NT2/D1 (cell line): Measurements from ENCODE around the gene FBH1.

Experiments
- DNase-seq: peaks from one replicate; pipeline ENCODE4 v3.0.0-alpha.2; 2011; ENCODE audit warnings: low read depth, low spot score
- H3K27me3 ChIP-seq: 2 replicates; pipeline ENCODE4 v1.6.0; 2011; ENCODE audit warnings: mild to moderate bottlenecking; ENCODE audit not compliant: insufficient read length, insufficient read depth
- H3K36me3 ChIP-seq: 2 replicates; pipeline ENCODE4 v1.6.1; 2011; ENCODE audit warnings: mild to moderate bottlenecking, low read length, mixed read lengths; ENCODE audit not compliant: insufficient read depth, insufficient read length
- H3K4me1 ChIP-seq: 2 replicates; pipeline ENCODE4 v1.5.1; 2011; ENCODE audit not compliant: insufficient read depth, insufficient read length
- H3K4me3 ChIP-seq: 2 replicates; pipeline ENCODE4 v1.5.1; 2011; ENCODE audit warnings: low read depth; ENCODE audit not compliant: insufficient read length
- H3K9ac ChIP-seq: 2 replicates; pipeline ENCODE4 v1.6.0; 2011; ENCODE audit warnings: low read depth; ENCODE audit not compliant: insufficient read length
- H3K9me3 ChIP-seq: 2 replicates; pipeline ENCODE4 v1.5.1; 2011; ENCODE audit warnings: mild to moderate bottlenecking, low read length; ENCODE audit not compliant: insufficient read depth
- SUZ12 ChIP-seq: IDR thresholded peaks from 2 replicates; pipeline ENCODE4 v1.6.1; 2011; ENCODE audit not compliant: insufficient read length, insufficient read depth; ENCODE audit errors: extremely low read depth
- YY1 ChIP-seq: IDR thresholded peaks from 2 replicates; pipeline ENCODE4 v1.6.1; 2011; ENCODE audit not compliant: insufficient read length, insufficient read depth
- ZNF274 ChIP-seq: IDR thresholded peaks from 2 replicates; pipeline ENCODE4 v1.6.1; 2011; ENCODE audit warnings: mild to moderate bottlenecking, low read depth, low read length

FBH1 gene

DNA sequence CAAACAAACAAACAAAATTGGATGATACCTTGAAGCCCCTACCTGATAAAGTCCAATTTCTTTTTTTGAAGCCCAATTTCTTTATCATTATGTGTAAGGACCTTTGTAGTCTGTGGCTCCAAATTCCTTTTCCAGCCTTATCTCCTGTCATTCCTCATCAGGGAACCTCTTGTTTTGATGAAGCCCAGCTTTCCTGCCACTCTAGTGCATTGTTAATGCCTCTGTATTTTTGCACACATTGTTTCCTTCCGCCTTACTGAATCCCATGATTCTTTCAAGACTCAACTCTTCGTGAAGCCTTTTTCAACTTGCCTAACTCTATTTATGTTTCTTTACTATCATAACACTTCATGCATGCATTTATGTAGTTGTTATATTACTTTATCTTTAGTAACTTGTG is 3.3 kb downstream of the FBH1 start:
- H3K36me3 ChIP-seq: peaks cover 57% of the 10 kb centered on the region
- no peaks in the 10 kb centered on the region for H3K9me3 ChIP-seq
- no peak overlapping the region for H3K9ac ChIP-seq
- no peaks in the 10 kb centered on the region for H3K27me3 ChIP-seq
- DNase-seq: no peak
- no peak for TF ChIP-seq YY1
- TF ChIP-seq SUZ12: no peak
- TF ChIP-seq ZNF274: no peak
- no peak overlapping the region for H3K4me3 ChIP-seq
- H3K4me1 ChIP-seq: no peaks in the 10 kb centered on the region

DNA sequence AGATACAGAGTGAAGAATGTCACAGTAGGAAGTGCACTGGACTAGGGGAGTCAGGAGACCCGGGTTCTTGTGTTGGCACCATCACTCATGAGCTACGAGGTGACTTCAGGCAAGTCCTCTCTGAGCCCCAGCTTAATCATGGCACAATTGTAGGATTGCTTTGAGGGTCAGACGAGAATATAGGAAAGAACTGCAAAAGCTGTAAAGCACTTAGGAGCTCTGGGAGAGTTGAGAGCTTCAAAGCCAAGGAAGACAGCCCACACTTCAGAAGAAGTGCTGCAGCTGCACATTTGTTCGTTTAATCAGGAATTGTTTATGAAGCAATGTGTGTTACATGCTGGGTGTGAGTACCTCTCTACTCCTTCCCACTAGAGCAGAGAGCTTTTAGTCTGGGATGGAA is 4.4 kb downstream of the FBH1 start:
- H3K36me3 ChIP-seq: peaks cover 62% of the 10 kb centered on the region
- H3K4me1 ChIP-seq: no peaks in the 10 kb centered on the region
- TF ChIP-seq YY1 (no peak), SUZ12 (no peak), ZNF274 (no peak)
- H3K9ac ChIP-seq: no peak overlapping the region
- H3K9me3 ChIP-seq: no peaks in the 10 kb centered on the region
- DNase-seq: no peak
- no peak overlapping the region for H3K4me3 ChIP-seq
- H3K27me3 ChIP-seq: no peaks in the 10 kb centered on the region

DNA sequence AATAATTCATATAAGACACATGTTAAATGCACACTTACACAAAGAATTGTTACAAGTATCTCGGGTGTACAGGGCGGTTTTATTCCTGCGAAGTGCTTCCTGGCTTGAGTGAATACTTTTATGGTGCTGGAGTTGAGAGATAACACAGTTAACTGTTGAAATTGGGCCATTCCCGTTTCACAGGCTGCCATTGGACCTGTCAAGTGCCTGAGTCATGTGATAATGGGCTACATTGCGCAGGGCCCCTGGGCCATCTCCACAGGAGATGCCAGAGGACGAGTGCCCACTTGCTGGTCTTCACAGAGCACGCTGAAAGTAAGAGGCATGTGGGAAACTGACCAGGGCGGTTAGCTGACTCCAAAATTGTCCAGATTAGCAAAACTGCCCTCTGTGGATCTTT is 4.8 kb downstream of the FBH1 start:
- H3K4me1 ChIP-seq: no peaks in the 10 kb centered on the region
- H3K4me3 ChIP-seq: no peak overlapping the region
- no peak for DNase-seq
- H3K9me3 ChIP-seq: no peaks in the 10 kb centered on the region
- no peaks in the 10 kb centered on the region for H3K27me3 ChIP-seq
- H3K36me3 ChIP-seq: peaks cover 65% of the 10 kb centered on the region
- no peak for TF ChIP-seq SUZ12
- TF ChIP-seq ZNF274: no peak
- TF ChIP-seq YY1: no peak
- no peak overlapping the region for H3K9ac ChIP-seq

DNA sequence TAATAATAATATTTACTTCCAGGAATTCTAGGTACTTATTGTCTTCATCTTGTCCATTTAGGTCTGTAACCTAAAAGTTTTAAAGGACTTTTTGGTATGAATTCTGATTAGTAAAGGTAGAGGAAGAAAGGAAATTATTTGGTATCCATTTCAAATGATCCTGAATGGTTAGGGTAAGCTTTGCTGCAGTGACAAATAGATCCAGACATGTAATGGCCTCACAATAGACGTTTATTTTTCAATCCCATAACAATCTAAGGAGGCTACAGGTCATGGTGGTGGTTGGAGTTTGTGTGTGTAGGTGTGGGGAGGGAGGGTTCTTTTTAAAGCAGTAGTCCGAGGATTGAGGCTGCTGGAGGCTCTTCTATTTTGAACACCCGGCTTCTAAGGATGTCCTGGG is 5.3 kb downstream of the FBH1 start:
- Histone ChIP-seq H3K9me3 (no peaks in the 10 kb centered on the region), H3K4me1 (no peaks in the 10 kb centered on the region), H3K36me3 (peaks cover 68% of the 10 kb centered on the region), H3K27me3 (no peaks in the 10 kb centered on the region), H3K4me3 (no peak overlapping the region), H3K9ac (no peak overlapping the region)
- no peak for TF ChIP-seq ZNF274
- no peak for TF ChIP-seq YY1
- TF ChIP-seq SUZ12: no peak
- no peak for DNase-seq

DNA sequence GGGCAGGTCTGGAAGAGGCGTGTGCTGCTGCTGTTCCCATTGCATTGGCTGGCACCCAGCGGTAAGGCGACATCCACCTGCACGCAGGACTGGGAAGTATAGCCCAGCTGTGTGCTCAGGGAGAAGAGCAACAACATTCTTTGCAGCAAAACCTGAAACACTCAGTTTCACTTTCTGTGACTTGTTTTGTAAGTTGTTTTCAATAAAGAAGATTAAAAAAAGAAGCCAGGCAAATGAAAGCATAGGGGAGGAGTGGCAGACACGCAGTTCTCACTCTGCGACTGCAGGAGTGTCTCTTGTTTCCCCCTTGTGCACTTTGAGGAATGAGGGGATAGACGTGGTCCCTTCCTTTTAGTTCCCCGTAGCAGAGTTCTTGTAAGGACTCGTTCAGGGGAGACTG is 5.8 kb downstream of the FBH1 start:
- no peak for DNase-seq
- no peaks in the 10 kb centered on the region for H3K27me3 ChIP-seq
- peaks cover 68% of the 10 kb centered on the region for H3K36me3 ChIP-seq
- TF ChIP-seq YY1: no peak
- TF ChIP-seq ZNF274: no peak
- no peak for TF ChIP-seq SUZ12
- H3K9ac ChIP-seq: no peak overlapping the region
- no peaks in the 10 kb centered on the region for H3K4me1 ChIP-seq
- H3K9me3 ChIP-seq: no peaks in the 10 kb centered on the region
- H3K4me3 ChIP-seq: no peak overlapping the region

DNA sequence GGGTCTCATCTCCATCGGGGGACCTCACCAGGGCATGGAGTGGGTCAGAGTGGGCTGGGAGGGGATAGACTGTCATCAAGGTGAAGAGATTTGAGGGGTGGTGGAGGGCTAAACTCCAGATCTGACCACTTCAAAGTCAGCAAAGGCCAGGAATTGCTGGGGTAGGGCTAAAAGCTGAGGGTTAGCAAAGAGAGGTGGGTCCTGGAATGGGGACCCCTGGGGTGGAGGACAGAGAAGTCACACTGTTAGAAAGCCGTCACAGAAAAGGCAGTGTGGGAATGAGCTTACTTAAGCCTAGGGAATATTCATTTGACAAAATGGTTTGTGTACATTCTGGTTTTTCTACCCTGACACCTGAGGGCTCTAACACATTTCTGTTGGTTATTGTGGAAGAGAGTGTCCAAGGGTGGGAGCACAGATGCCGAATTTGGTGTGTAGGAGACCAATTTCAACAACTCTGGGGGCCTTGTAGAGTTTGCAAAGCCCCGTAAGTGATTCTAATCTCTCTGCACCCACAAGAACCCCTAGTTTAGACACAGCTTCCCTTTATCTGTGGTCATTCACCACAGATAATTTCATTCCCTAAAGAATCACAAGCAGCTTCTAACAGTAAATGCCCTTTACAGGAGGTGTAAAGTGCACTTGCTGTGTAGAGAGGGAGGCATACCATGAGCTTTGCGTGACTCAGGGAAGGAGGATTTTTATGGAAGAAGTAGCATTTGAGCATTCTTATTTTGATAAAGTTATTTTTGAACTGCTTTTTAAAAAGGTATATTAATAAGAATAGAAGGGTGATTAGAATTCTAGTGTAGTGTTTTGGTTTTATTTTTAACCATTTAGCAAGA is 6.4 kb downstream of the FBH1 start:
- H3K36me3 ChIP-seq: peaks cover 63% of the 10 kb centered on the region
- no peaks in the 10 kb centered on the region for H3K4me1 ChIP-seq
- H3K27me3 ChIP-seq: no peaks in the 10 kb centered on the region
- no peaks in the 10 kb centered on the region for H3K9me3 ChIP-seq
- no peak for DNase-seq
- TF ChIP-seq SUZ12 (no peak), ZNF274 (no peak), YY1 (no peak)
- no peak overlapping the region for H3K9ac ChIP-seq
- no peak overlapping the region for H3K4me3 ChIP-seq

DNA sequence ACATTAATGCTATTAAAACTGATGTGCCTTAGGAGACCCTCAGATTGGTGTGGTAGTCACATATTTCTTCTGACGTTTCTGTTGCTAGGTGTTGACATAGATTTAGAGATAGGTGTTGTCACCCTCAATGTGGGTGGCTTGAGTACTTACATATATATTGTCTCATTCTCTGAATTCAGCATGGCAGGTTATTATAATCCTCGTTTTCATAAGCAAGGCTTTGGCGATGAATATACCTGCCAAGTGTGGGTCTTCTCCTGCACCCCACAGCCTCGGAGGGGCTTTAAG is 7.0 kb downstream of the FBH1 start:
- Histone ChIP-seq H3K36me3 (peaks cover 60% of the 10 kb centered on the region), H3K9ac (no peak overlapping the region), H3K9me3 (no peaks in the 10 kb centered on the region), H3K4me1 (no peaks in the 10 kb centered on the region), H3K4me3 (no peak overlapping the region), H3K27me3 (no peaks in the 10 kb centered on the region)
- DNase-seq: no peak
- TF ChIP-seq YY1: no peak
- TF ChIP-seq ZNF274: no peak
- no peak for TF ChIP-seq SUZ12
